ENCODE measurements around the gene MCCD1. TPM values are rescaled to one million over a fixed set of nuclear protein-coding genes. Genes with fewer than 3 reads are reported as not detected.
"Not testable (repeated sequence)": the region's sequence is repeated elsewhere in the genome, so short reads cannot be mapped to it uniquely, and the experiment has no call there.

Gene MCCD1
- total RNA-seq, 1 donor from 2014 or later: not detected

GRCh38 chr6:31498748-31499147 lies 30.0 kb upstream of the MCCD1 start:
- ChIA-PET CTCF (no interaction called here), POLR2A (interaction anchor here (0.6 to 2.8 kb wide), 11 partner anchors 15 to 1819 kb away, joined by 3 to 41 read pairs (median 5); partner anchors contain the start of genes DDX39B and LTB)
- Mint-ChIP-seq H3K9me3 (no peaks in the 10 kb centered on the region), H3K27me3 (no peaks in the 10 kb centered on the region), H3K36me3 (ENCODE audit: low read depth) (peaks cover 7% of the 10 kb centered on the region), H3K4me3 (peak overlapping the region; percentile 88), H3K27ac (peak overlapping the region; percentile 66), H3K4me1 (peaks cover 72% of the 10 kb centered on the region)
- no peak for ATAC-seq (ENCODE audit: low read depth)
- no peak for TF ChIP-seq CTCF (IDR thresholded peaks at IDR 0.05)
- no peak for DNase-seq
- intact Hi-C loops (cut with micrococcal nuclease): loop anchor here (5.0 to 10.0 kb wide), 2 partner anchors 36 to 236 kb away; partner anchors contain the start of gene CLIC1

- H3K9me3 Mint-ChIP-seq; ATAC-seq (ENCODE audit: low read depth); H3K27me3 Mint-ChIP-seq; DNase-seq; H3K36me3 Mint-ChIP-seq (ENCODE audit: low read depth); CTCF ChIA-PET; H3K27ac Mint-ChIP-seq: not testable (repeated sequence)
- peak overlapping the region; percentile 88 for H3K4me3 Mint-ChIP-seq
- intact Hi-C loops (cut with micrococcal nuclease): loop anchor here (5.0 to 10.0 kb wide), 2 partner anchors 37 to 235 kb away; partner anchors contain the start of gene CLIC1
- POLR2A ChIA-PET: interaction anchor here (0.6 kb wide), 1 partner anchor 67 kb away, joined by 6 read pairs; no protein-coding TSS in a partner anchor
- H3K4me1 Mint-ChIP-seq: peaks cover 74% of the 10 kb centered on the region
Observed at GRCh38 chr6:31499648-31500047, 29.1 kb upstream of the MCCD1 start.

- peaks cover 52% of the 10 kb centered on the region for H3K4me1 Mint-ChIP-seq
- no peaks in the 10 kb centered on the region for H3K9me3 Mint-ChIP-seq
- intact Hi-C loops (cut with micrococcal nuclease): no loop called here
- no peak for DNase-seq
- no peak for ATAC-seq (ENCODE audit: low read depth)
- peaks cover 31% of the 10 kb centered on the region for H3K36me3 Mint-ChIP-seq (ENCODE audit: low read depth)
- ChIA-PET CTCF (no interaction called here), POLR2A (interaction anchor here (0.7 kb wide), 1 partner anchor 14 kb away, joined by 5 read pairs; no protein-coding TSS in a partner anchor)
- TF ChIP-seq CTCF (IDR thresholded peaks at IDR 0.05): no peak
- H3K27me3 Mint-ChIP-seq: no peaks in the 10 kb centered on the region
- H3K27ac Mint-ChIP-seq: no peak overlapping the region
- H3K4me3 Mint-ChIP-seq: no peak overlapping the region
Observed at GRCh38 chr6:31502586-31502985, 26.2 kb upstream of the MCCD1 start.

GRCh38 chr6:31509036-31509435 lies 19.7 kb upstream of the MCCD1 start:
- H3K27ac Mint-ChIP-seq; H3K4me3 Mint-ChIP-seq; intact Hi-C loops (cut with micrococcal nuclease); DNase-seq; POLR2A ChIA-PET; H3K9me3 Mint-ChIP-seq; H3K27me3 Mint-ChIP-seq; H3K4me1 Mint-ChIP-seq; CTCF ChIA-PET; ATAC-seq (ENCODE audit: low read depth): not testable (repeated sequence)
- H3K36me3 Mint-ChIP-seq (ENCODE audit: low read depth): peaks cover 64% of the 10 kb centered on the region

GRCh38 chr6:31510007-31510406 lies 18.8 kb upstream of the MCCD1 start:
- DNase-seq (no peak), ATAC-seq (ENCODE audit: low read depth) (no peak)
- Mint-ChIP-seq H3K36me3 (ENCODE audit: low read depth) (peaks cover 61% of the 10 kb centered on the region), H3K4me1 (peaks cover 4% of the 10 kb centered on the region), H3K9me3 (no peaks in the 10 kb centered on the region), H3K4me3 (no peak overlapping the region), H3K27ac (no peak overlapping the region), H3K27me3 (no peaks in the 10 kb centered on the region)
- ChIA-PET POLR2A (interaction anchor here (0.6 kb wide), 1 partner anchor 11 kb away, joined by 3 read pairs; no protein-coding TSS in a partner anchor), CTCF (no interaction called here)
- TF ChIP-seq CTCF (IDR thresholded peaks at IDR 0.05): no peak
- intact Hi-C loops (cut with micrococcal nuclease): no loop called here

GRCh38 chr6:31513456-31514165 lies 15.2 kb upstream of the MCCD1 start:
- ChIA-PET CTCF (no interaction called here), POLR2A (interaction anchor here (0.6 to 0.7 kb wide), 2 partner anchors 18 to 438 kb away, joined by 3 read pairs; no protein-coding TSS in a partner anchor)
- no peak overlapping the region for H3K4me3 Mint-ChIP-seq
- H3K4me1 Mint-ChIP-seq: no peaks in the 10 kb centered on the region
- no peak for TF ChIP-seq CTCF (IDR thresholded peaks at IDR 0.05)
- ATAC-seq (ENCODE audit: low read depth) (no peak), DNase-seq (no peak)
- intact Hi-C loops (cut with micrococcal nuclease): no loop called here
- H3K9me3 Mint-ChIP-seq: no peaks in the 10 kb centered on the region
- H3K27me3 Mint-ChIP-seq: no peaks in the 10 kb centered on the region
- peaks cover 26% of the 10 kb centered on the region for H3K36me3 Mint-ChIP-seq (ENCODE audit: low read depth)
- no peak overlapping the region for H3K27ac Mint-ChIP-seq

Measured in activated B cell treated with CpG ODN at 0.5 μM for 24 hours (primary cell).